ENCODE measurements around the gene TACC2. TPM values are rescaled to one million over a fixed set of nuclear protein-coding genes. Genes with fewer than 3 reads are reported as not detected.

TACC2 gene
- total RNA-seq, 1 experiment from 2014 or later: 15.8 TPM

GRCh38 chr10:122132331-122132755, 143.4 kb downstream of the TACC2 start:
- H3K4me3 ChIP-seq: no peak overlapping the region
- H3K27ac ChIP-seq: no peak overlapping the region
- CTCF ChIA-PET: no interaction called here
- no TSS peak for BruUV-seq (replicated peaks)
- peak in 1 of 2 experiments; percentile 21 for DNase-seq
- intact Hi-C loops (cut with micrococcal nuclease; ENCODE audit: unreplicated experiment): no loop called here
- no peaks in the 10 kb centered on the region for H3K36me3 ChIP-seq (ENCODE audit: low read depth)
- H3K9me3 ChIP-seq (ENCODE audit: insufficient read depth, low read depth): no peaks in the 10 kb centered on the region
- no peak overlapping the region for H3K4me2 ChIP-seq
- peaks cover 8% of the 10 kb centered on the region for H3K4me1 ChIP-seq (replicated peaks; ENCODE audit: insufficient read depth)
- H2AFZ ChIP-seq: no peak overlapping the region
- no peaks in the 10 kb centered on the region for H3K9me2 ChIP-seq (ENCODE audit: insufficient read depth)
- H3K27me3 ChIP-seq (ENCODE audit: insufficient read depth, low read depth): no peaks in the 10 kb centered on the region
- TF ChIP-seq EZH2 (IDR thresholded peaks at IDR 0.05; ENCODE audit: low read depth) (no peak), CTCF (conservative IDR thresholded peaks at IDR 0.05) (no peak)
- no peaks in the 10 kb centered on the region for H4K20me1 ChIP-seq (ENCODE audit: insufficient read depth)
- H3F3A ChIP-seq (ENCODE audit: insufficient read depth, low read depth): peaks cover 9% of the 10 kb centered on the region; the same call in 1 of the 2 replicates
- H3K79me2 ChIP-seq (ENCODE audit: low read depth): no peaks in the 10 kb centered on the region
- POLR2A ChIA-PET (ENCODE audit: unreplicated experiment): no interaction called here

DNA sequence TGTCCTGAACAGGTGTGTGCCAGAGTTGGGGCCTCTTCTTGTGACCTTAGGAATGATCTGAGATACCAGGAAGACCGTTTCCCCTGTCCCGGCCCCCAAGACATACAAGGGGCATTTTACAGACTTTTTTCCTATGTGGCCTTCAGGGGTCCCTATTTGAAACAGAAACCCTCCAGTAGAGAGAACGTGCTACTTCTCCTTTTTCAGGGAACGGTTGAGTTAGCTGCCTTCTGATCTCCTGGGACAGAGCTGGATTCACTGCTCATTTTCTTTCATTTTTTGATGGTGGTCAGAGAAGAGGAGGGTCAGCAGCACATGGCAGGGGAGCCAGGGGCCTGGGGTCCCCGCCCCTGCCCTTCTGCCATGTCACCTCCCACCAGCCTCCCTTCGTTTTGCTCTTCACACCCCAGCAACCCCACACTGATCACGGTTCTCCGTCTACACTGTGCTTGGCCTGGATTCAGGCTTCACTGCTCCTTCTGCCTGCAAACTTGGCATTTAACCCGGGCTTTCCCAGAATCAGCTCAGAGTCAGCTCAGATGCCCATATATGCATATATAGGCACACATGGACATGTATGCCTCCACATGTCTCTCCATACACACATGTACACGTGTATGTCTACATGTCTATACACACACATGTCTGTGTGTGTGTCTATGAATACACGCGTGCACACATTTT, 144.1 kb downstream of the TACC2 start:
- no peaks in the 10 kb centered on the region for H3K9me2 ChIP-seq (ENCODE audit: insufficient read depth)
- POLR2A ChIA-PET (ENCODE audit: unreplicated experiment): no interaction called here
- CTCF ChIA-PET: no interaction called here
- no peaks in the 10 kb centered on the region for H4K20me1 ChIP-seq (ENCODE audit: insufficient read depth)
- no TSS peak for BruUV-seq (replicated peaks)
- H3K36me3 ChIP-seq (ENCODE audit: low read depth): no peaks in the 10 kb centered on the region
- no peaks in the 10 kb centered on the region for H3K79me2 ChIP-seq (ENCODE audit: low read depth)
- TF ChIP-seq CTCF (conservative IDR thresholded peaks at IDR 0.05) (no peak), EZH2 (IDR thresholded peaks at IDR 0.05; ENCODE audit: low read depth) (no peak)
- peaks cover 3% of the 10 kb centered on the region; the same call in 1 of the 2 replicates for H3F3A ChIP-seq (ENCODE audit: insufficient read depth, low read depth)
- H3K4me3 ChIP-seq: no peak overlapping the region
- H3K27ac ChIP-seq: no peak overlapping the region
- peaks cover under 1% of the 10 kb centered on the region; the same call in 1 of the 2 replicates for H3K4me1 ChIP-seq (replicated peaks; ENCODE audit: insufficient read depth)
- intact Hi-C loops (cut with micrococcal nuclease; ENCODE audit: unreplicated experiment): no loop called here
- no peak for DNase-seq
- H3K4me2 ChIP-seq: no peak overlapping the region
- H3K9me3 ChIP-seq (ENCODE audit: insufficient read depth, low read depth): no peaks in the 10 kb centered on the region
- H3K27me3 ChIP-seq (ENCODE audit: insufficient read depth, low read depth): no peaks in the 10 kb centered on the region
- H2AFZ ChIP-seq: no peak overlapping the region

GRCh38 chr10:122135251-122136025, 146.5 kb downstream of the TACC2 start:
- DNase-seq: no peak
- no peak for TF ChIP-seq CTCF (conservative IDR thresholded peaks at IDR 0.05)
- no peak for TF ChIP-seq EZH2 (IDR thresholded peaks at IDR 0.05; ENCODE audit: low read depth)
- BruUV-seq (replicated peaks): no TSS peak
- H3K4me2 ChIP-seq: no peak overlapping the region
- no peak overlapping the region for H3K27ac ChIP-seq
- no peaks in the 10 kb centered on the region for H3K79me2 ChIP-seq (ENCODE audit: low read depth)
- H3F3A ChIP-seq (ENCODE audit: insufficient read depth, low read depth): peaks cover 4% of the 10 kb centered on the region; the same call in 1 of the 2 replicates
- POLR2A ChIA-PET (ENCODE audit: unreplicated experiment): no interaction called here
- CTCF ChIA-PET: no interaction called here
- H3K36me3 ChIP-seq (ENCODE audit: low read depth): no peaks in the 10 kb centered on the region
- H3K4me3 ChIP-seq: no peak overlapping the region
- H3K4me1 ChIP-seq (replicated peaks; ENCODE audit: insufficient read depth): peaks cover 10% of the 10 kb centered on the region
- H2AFZ ChIP-seq: no peak overlapping the region
- no peaks in the 10 kb centered on the region for H3K9me2 ChIP-seq (ENCODE audit: insufficient read depth)
- H4K20me1 ChIP-seq (ENCODE audit: insufficient read depth): no peaks in the 10 kb centered on the region
- no peaks in the 10 kb centered on the region for H3K9me3 ChIP-seq (ENCODE audit: insufficient read depth, low read depth)
- intact Hi-C loops (cut with micrococcal nuclease; ENCODE audit: unreplicated experiment): no loop called here
- no peaks in the 10 kb centered on the region for H3K27me3 ChIP-seq (ENCODE audit: insufficient read depth, low read depth)
